Measurements from ENCODE around the gene PSMD12.
"Not testable (repeated sequence)": the region's sequence is repeated elsewhere in the genome, so short reads cannot be mapped to it uniquely, and the experiment has no call there.

Gene PSMD12

DNA sequence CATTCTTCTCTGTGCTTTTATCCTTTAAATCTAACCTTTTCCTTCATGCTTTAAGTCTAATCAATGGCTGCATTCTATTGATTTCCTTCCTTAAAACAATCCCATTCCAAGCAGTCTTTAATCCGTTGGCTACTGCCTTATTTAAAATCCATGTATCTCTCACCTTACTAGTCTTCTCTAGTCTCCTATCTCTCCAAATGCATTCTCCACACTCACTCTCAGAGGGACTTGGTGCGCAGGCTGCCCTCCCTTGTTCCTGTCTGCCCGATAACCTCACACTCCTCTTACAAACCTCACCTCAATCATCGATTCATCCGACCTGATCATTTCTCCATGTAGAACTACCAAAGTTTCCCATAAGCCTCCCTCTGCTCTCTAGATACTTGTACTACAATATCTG lies 23.1 kb downstream of the PSMD12 start:
- H3K4me3 ChIP-seq (ENCODE audit: low read depth, low read length) = no peak overlapping the region
- TF ChIP-seq, protein P1, sequence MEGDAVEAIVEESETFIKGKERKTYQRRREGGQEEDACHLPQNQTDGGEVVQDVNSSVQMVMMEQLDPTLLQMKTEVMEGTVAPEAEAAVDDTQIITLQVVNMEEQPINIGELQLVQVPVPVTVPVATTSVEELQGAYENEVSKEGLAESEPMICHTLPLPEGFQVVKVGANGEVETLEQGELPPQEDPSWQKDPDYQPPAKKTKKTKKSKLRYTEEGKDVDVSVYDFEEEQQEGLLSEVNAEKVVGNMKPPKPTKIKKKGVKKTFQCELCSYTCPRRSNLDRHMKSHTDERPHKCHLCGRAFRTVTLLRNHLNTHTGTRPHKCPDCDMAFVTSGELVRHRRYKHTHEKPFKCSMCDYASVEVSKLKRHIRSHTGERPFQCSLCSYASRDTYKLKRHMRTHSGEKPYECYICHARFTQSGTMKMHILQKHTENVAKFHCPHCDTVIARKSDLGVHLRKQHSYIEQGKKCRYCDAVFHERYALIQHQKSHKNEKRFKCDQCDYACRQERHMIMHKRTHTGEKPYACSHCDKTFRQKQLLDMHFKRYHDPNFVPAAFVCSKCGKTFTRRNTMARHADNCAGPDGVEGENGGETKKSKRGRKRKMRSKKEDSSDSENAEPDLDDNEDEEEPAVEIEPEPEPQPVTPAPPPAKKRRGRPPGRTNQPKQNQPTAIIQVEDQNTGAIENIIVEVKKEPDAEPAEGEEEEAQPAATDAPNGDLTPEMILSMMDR (conservative IDR thresholded peaks at IDR 0.05; ENCODE audit: low read depth, low read length) = no peak
- no peak for DNase-seq (ENCODE audit: low read depth)

GRCh38 chr17:67338353-67338752 lies 28.0 kb downstream of the PSMD12 start:
- not testable (repeated sequence) for DNase-seq (ENCODE audit: low read depth); H3K4me3 ChIP-seq (ENCODE audit: low read depth, low read length)

GRCh38 chr17:67336859-67337258 lies 29.5 kb downstream of the PSMD12 start:
- TF ChIP-seq, protein P1 (conservative IDR thresholded peaks at IDR 0.05; ENCODE audit: low read depth, low read length) = no peak
- no peak overlapping the region for H3K4me3 ChIP-seq (ENCODE audit: low read depth, low read length)
- DNase-seq (ENCODE audit: low read depth) = no peak

- no peak for DNase-seq (ENCODE audit: low read depth)
- no peak overlapping the region for H3K4me3 ChIP-seq (ENCODE audit: low read depth, low read length)
- TF ChIP-seq, protein P1 (conservative IDR thresholded peaks at IDR 0.05; ENCODE audit: low read depth, low read length) = no peak
Observed at GRCh38 chr17:67335245-67335835, 31.0 kb downstream of the PSMD12 start.

GRCh38 chr17:67332162-67332508 lies 34.2 kb downstream of the PSMD12 start:
- H3K4me3 ChIP-seq (ENCODE audit: low read depth, low read length); DNase-seq (ENCODE audit: low read depth): not testable (repeated sequence)

- not testable (repeated sequence) for DNase-seq (ENCODE audit: low read depth); H3K4me3 ChIP-seq (ENCODE audit: low read depth, low read length)
Observed at GRCh38 chr17:67331381-67332161, 34.8 kb downstream of the PSMD12 start.

DNA sequence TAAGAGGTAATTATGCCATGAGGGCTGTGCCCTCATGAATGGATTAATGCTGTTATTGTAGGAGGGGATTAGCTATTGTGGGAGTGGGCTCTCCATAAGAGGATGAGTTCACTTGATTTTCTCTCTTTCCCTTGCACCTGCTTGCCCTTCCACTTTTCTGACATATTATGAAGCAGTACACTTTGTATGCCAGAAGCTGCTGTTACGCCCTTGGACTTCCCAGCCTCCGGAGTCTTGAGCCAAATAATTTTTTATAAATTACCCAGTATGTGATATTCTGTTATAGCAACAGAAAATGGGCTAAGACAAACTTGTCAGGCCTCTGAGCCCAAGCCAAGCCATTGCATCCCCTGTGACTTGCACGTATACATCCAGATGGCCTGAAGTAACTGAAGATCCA lies 38.4 kb downstream of the PSMD12 start:
- DNase-seq (ENCODE audit: low read depth) = no peak
- TF ChIP-seq, protein P1 (conservative IDR thresholded peaks at IDR 0.05; ENCODE audit: low read depth, low read length) = no peak
- H3K4me3 ChIP-seq (ENCODE audit: low read depth, low read length) = no peak overlapping the region

DNA sequence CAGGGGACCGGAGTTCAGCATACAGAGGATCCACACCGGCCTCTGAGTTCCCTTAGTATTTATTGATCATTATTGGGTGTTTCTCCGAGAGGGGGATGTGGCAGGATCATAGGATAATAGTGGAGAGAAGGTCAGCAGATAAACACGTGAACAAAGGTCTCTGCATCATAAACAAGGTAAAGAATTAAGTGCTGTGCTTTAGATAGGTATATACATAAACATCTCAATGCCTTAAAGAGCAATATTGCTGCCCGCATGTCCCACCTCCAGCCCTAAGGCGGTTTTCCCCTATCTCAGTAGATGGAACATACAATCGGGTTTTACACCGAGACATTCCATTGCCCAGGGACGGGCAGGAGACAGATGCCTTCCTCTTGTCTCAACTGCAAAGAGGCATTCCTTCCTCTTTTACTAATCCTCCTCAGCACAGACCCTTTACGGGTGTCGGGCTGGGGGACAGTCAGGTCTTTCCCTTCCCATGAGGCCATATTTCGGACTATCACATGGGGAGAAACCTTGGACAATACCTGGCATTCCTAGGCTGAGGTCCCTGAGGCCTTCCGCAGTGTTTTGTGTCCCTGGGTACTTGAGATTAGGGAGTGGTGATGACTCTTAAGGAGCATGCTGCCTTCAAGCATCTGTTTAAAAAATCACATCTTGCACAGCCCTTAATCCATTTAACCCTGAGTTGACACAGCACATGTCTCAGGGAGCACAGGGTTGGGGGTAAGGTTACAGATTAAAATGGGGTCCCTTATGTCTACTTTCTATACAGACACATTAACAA lies 39.2 kb downstream of the PSMD12 start:
- not testable (repeated sequence) for H3K4me3 ChIP-seq (ENCODE audit: low read depth, low read length); DNase-seq (ENCODE audit: low read depth)

GRCh38 chr17:67326440-67326839 lies 39.9 kb downstream of the PSMD12 start:
- DNase-seq (ENCODE audit: low read depth) = no peak
- TF ChIP-seq, protein P1 (conservative IDR thresholded peaks at IDR 0.05; ENCODE audit: low read depth, low read length) = no peak
- no peak overlapping the region for H3K4me3 ChIP-seq (ENCODE audit: low read depth, low read length)
